MG63 (cell line): Measurements from ENCODE around the gene FAM83F. TPM values are rescaled to one million over a fixed set of nuclear protein-coding genes. Genes with fewer than 3 reads are reported as not detected.

Experiments used
- total RNA-seq: library from RNA; depleted of rRNA; stranded (reverse); fragments of >200 nt; shearing (Covaris generic); gene quantifications from 2 replicates; pipeline ENCODE4 v1.2.3, GENCODE V29; 2014; ENCODE audit warnings: low replicate concordance; rRNA removed

Gene FAM83F
- total RNA-seq, 1 experiment from 2014 or later = not detected

Other genes starting within 250 kb of the FAM83F start
- gene ENTHD1, start 101.2 kb upstream of the FAM83F start, total RNA-seq = not detected in 2 replicates
- gene GRAP2, start 93.9 kb upstream of the FAM83F start, total RNA-seq = not detected in 2 replicates
- gene TMA7B, start 34.6 kb upstream of the FAM83F start, total RNA-seq = not detected in 2 replicates
- 4.2 and 5.1 TPM in 2 replicates for gene TNRC6B, start 183.0 kb downstream of the FAM83F start, total RNA-seq